Right lobe of liver (tissue), 4 donors: ENCODE measurements around the gene COL4A1.

Experiments
- POLR2A ChIP-seq: fragments of 450-650 bp; IDR thresholded peaks from one replicate; pipeline ENCODE4 v1.6.1; 2017; ENCODE audit warnings: antibody characterized with exemption, mild to moderate bottlenecking
- TF ChIP-seq, protein P1 (sequence below), 4 donors: fragments of 200-600 bp in 3 of 4; fragments of 450-650 bp in 1 of 4; IDR thresholded peaks; one replicate each; pipeline versions ENCODE4 v1.5.1 to v1.8.0; 2016 to 2022; ENCODE audit warnings: antibody characterized with exemption in 4 of 4, mild to moderate bottlenecking in 2 of 4
- donor health status: DM: no; HTN: no; CAD: no.
- donor health status: DM: no; HTN: no; CAD: no.
- donor health status: DM: no; HTN: yes; CAD: no.

DNA sequence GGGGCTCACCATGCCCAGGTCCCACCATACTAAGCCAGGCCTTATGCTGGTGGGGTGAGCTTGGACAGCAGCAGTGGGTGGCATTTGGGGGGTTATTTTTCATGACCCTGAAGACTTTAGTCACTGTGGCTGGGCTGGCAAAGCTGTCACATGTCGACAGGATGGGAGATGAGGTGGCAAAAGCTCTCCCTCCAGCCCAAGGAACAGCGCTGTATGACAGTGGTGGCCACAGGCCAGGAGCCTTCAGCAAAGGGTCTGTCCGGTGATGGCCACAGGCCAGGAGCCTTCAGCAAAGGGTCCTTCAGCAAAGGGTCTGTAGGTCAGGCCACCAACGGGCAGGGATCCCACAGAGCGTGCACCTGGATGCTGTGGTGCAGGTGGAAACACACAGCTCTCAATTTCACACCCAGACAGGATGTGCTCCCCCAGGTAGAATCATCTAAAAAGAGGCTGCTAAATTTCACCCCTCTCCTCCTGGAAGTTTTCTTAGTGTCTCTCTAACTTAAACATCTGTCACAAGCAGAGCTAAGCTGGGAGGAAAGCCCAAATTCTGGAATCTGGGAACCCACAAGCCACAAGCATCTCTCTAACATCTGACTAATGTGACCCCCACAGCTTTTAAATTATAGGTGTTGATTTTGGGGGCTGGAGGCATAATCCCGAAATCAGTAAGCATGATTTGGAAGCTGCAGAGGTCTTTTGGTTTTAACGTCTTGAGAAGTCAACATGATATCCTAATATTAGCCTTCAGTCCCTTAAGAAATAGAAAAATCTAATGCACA lies 23.0 kb downstream of the COL4A1 start:
- TF ChIP-seq, protein P1, sequence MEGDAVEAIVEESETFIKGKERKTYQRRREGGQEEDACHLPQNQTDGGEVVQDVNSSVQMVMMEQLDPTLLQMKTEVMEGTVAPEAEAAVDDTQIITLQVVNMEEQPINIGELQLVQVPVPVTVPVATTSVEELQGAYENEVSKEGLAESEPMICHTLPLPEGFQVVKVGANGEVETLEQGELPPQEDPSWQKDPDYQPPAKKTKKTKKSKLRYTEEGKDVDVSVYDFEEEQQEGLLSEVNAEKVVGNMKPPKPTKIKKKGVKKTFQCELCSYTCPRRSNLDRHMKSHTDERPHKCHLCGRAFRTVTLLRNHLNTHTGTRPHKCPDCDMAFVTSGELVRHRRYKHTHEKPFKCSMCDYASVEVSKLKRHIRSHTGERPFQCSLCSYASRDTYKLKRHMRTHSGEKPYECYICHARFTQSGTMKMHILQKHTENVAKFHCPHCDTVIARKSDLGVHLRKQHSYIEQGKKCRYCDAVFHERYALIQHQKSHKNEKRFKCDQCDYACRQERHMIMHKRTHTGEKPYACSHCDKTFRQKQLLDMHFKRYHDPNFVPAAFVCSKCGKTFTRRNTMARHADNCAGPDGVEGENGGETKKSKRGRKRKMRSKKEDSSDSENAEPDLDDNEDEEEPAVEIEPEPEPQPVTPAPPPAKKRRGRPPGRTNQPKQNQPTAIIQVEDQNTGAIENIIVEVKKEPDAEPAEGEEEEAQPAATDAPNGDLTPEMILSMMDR (IDR thresholded peaks at IDR 0.05): no peak
- TF ChIP-seq POLR2A: no peak
